Astrocyte (in vitro differentiated cells and primary cell): Measurements from ENCODE around the gene HTR1D. TPM values are rescaled to one million over a fixed set of nuclear protein-coding genes. Genes with fewer than 3 reads are reported as not detected.

Experiments
- DNase-seq: peaks from one replicate; pipeline ENCODE4 v3.0.0-alpha.2; 2010; ENCODE audit warnings: low read depth
- FAIRE-seq: peaks from 2 replicates; lab custom pipeline; 2011; peaks lifted over from hg19 to GRCh38; lab: Jason Lieb, UNC
- H2AFZ ChIP-seq: 2 replicates; pipeline ENCODE4 v1.6.0; 2012; ENCODE audit warnings: low read depth, low read length, inconsistent platforms
- H3K27ac ChIP-seq: 2 replicates; pipeline ENCODE4 v1.5.1; 2011; ENCODE audit warnings: low read depth, low read length, inconsistent platforms
- H3K27me3 ChIP-seq: 2 replicates; pipeline ENCODE4 v1.6.0; 2011; ENCODE audit warnings: low read length, inconsistent platforms; ENCODE audit not compliant: insufficient read depth
- H3K36me3 ChIP-seq: 2 replicates; pipeline ENCODE4 v1.5.1; 2011; ENCODE audit warnings: low read length, inconsistent platforms; ENCODE audit not compliant: insufficient read depth
- H3K4me1 ChIP-seq: 2 replicates; pipeline ENCODE4 v1.5.1; 2011; ENCODE audit warnings: low read length, inconsistent platforms; ENCODE audit not compliant: insufficient read depth
- H3K4me2 ChIP-seq: 2 replicates; pipeline ENCODE4 v1.6.0; 2012; ENCODE audit warnings: low read length, inconsistent platforms
- H3K4me3 ChIP-seq: 2 replicates; pipeline ENCODE4 v1.5.1; 2011; ENCODE audit warnings: low read depth, mild to moderate bottlenecking, low read length, inconsistent platforms; ENCODE audit not compliant: insufficient read depth
- H3K79me2 ChIP-seq: 2 replicates; pipeline ENCODE4 v1.6.0; 2012; ENCODE audit warnings: mild to moderate bottlenecking, low read length, inconsistent platforms; ENCODE audit not compliant: insufficient read depth
- H3K9ac ChIP-seq: 2 replicates; pipeline ENCODE4 v1.6.0; 2012; ENCODE audit warnings: mild to moderate bottlenecking, low read length, inconsistent platforms
- H3K9me3 ChIP-seq: 2 replicates; pipeline ENCODE4 v1.5.1; 2012; ENCODE audit warnings: low read depth, mild to moderate bottlenecking, low read length, inconsistent platforms; ENCODE audit not compliant: insufficient read depth
- H4K20me1 ChIP-seq: 2 replicates; pipeline ENCODE4 v1.6.0; 2012; ENCODE audit warnings: low read length, inconsistent platforms; ENCODE audit not compliant: insufficient read depth
- H3K27ac Mint-ChIP-seq: one replicate; pipeline ENCODE4 v1.8.0; 2021; ENCODE audit warnings: mild to moderate bottlenecking, mixed read lengths; ENCODE audit not compliant: unreplicated experiment
- H3K27me3 Mint-ChIP-seq: one replicate; pipeline ENCODE4 v1.8.0; 2021; ENCODE audit warnings: low read depth, mixed read lengths; ENCODE audit not compliant: unreplicated experiment
- H3K36me3 Mint-ChIP-seq: one replicate; pipeline ENCODE4 v1.8.0; 2021; ENCODE audit warnings: low read depth, mixed read lengths; ENCODE audit not compliant: unreplicated experiment
- H3K4me1 Mint-ChIP-seq: one replicate; pipeline ENCODE4 v1.8.0; 2021; ENCODE audit warnings: low read depth, mixed read lengths; ENCODE audit not compliant: unreplicated experiment
- H3K4me3 Mint-ChIP-seq: one replicate; pipeline ENCODE4 v1.8.0; 2021; ENCODE audit warnings: mild to moderate bottlenecking, moderate library complexity, mixed read lengths; ENCODE audit not compliant: unreplicated experiment
- H3K9me3 Mint-ChIP-seq: one replicate; pipeline ENCODE4 v1.8.0; 2021; ENCODE audit warnings: mild to moderate bottlenecking, mixed read lengths; ENCODE audit not compliant: unreplicated experiment
- CTCF ChIP-seq: IDR thresholded peaks from 2 replicates; pipeline ENCODE4 v1.5.1; 2011; ENCODE audit warnings: low read depth, mild to moderate bottlenecking, inconsistent platforms, low read length, moderate library complexity; ENCODE audit not compliant: insufficient read depth
- EZH2 ChIP-seq: IDR thresholded peaks from 2 replicates; pipeline ENCODE4 v1.6.1; 2012; ENCODE audit warnings: mild to moderate bottlenecking, low read length, inconsistent platforms; ENCODE audit not compliant: insufficient read depth
- total RNA-seq: library from RNA; stranded (reverse); gene quantifications from 2 replicates; pipeline ENCODE4 v1.2.1, GENCODE V29; 2021

Gene HTR1D
- total RNA-seq, 1 donor from 2014 or later: 3.3 TPM

GRCh38 chr1:23242414-23242813, 25.1 kb upstream of the HTR1D start:
- Histone ChIP-seq H3K9ac (no peak overlapping the region), H3K27me3 (no peaks in the 10 kb centered on the region), H3K36me3 (no peaks in the 10 kb centered on the region), H2AFZ (no peak overlapping the region), H3K4me2 (no peak overlapping the region), H3K9me3 (no peaks in the 10 kb centered on the region), H4K20me1 (no peaks in the 10 kb centered on the region), H3K4me3 (no peak overlapping the region), H3K27ac (no peak overlapping the region), H3K79me2 (no peaks in the 10 kb centered on the region), H3K4me1 (no peaks in the 10 kb centered on the region)
- FAIRE-seq: no peak
- DNase-seq: no peak
- no peaks in the 10 kb centered on the region for H3K9me3 Mint-ChIP-seq
- no peak overlapping the region for H3K4me3 Mint-ChIP-seq
- no peak for TF ChIP-seq EZH2
- no peak for TF ChIP-seq CTCF
- no peak overlapping the region for H3K27ac Mint-ChIP-seq
- H3K27me3 Mint-ChIP-seq: peaks cover 4% of the 10 kb centered on the region
- H3K4me1 Mint-ChIP-seq: no peaks in the 10 kb centered on the region
- H3K36me3 Mint-ChIP-seq: no peaks in the 10 kb centered on the region

- H3K27me3 Mint-ChIP-seq: peaks cover 4% of the 10 kb centered on the region
- H3K36me3 Mint-ChIP-seq: no peaks in the 10 kb centered on the region
- no peak overlapping the region for H3K4me2 ChIP-seq
- no peak overlapping the region for H2AFZ ChIP-seq
- no peak overlapping the region for H3K4me3 ChIP-seq
- no peak overlapping the region for H3K27ac Mint-ChIP-seq
- no peak overlapping the region for H3K27ac ChIP-seq
- no peaks in the 10 kb centered on the region for H3K4me1 Mint-ChIP-seq
- no peak for TF ChIP-seq CTCF
- TF ChIP-seq EZH2: no peak
- no peaks in the 10 kb centered on the region for H3K9me3 ChIP-seq
- no peaks in the 10 kb centered on the region for H4K20me1 ChIP-seq
- no peaks in the 10 kb centered on the region for H3K36me3 ChIP-seq
- DNase-seq (no peak), FAIRE-seq (no peak)
- H3K4me3 Mint-ChIP-seq: no peak overlapping the region
- H3K79me2 ChIP-seq: no peaks in the 10 kb centered on the region
- no peak overlapping the region for H3K9ac ChIP-seq
- no peaks in the 10 kb centered on the region for H3K4me1 ChIP-seq
- H3K27me3 ChIP-seq: no peaks in the 10 kb centered on the region
- no peaks in the 10 kb centered on the region for H3K9me3 Mint-ChIP-seq
These were observed 22.5 kb upstream of the HTR1D start for GRCh38 chr1:23239638-23240295.

- no peaks in the 10 kb centered on the region for H3K36me3 Mint-ChIP-seq
- H3K27me3 Mint-ChIP-seq: no peaks in the 10 kb centered on the region
- H3K27ac Mint-ChIP-seq: no peak overlapping the region
- Histone ChIP-seq H3K27ac (no peak overlapping the region), H3K79me2 (no peaks in the 10 kb centered on the region), H3K4me2 (no peak overlapping the region), H3K27me3 (no peaks in the 10 kb centered on the region), H3K36me3 (no peaks in the 10 kb centered on the region), H4K20me1 (no peaks in the 10 kb centered on the region), H2AFZ (no peak overlapping the region), H3K9me3 (no peaks in the 10 kb centered on the region), H3K9ac (no peak overlapping the region), H3K4me3 (no peak overlapping the region), H3K4me1 (no peaks in the 10 kb centered on the region)
- H3K4me3 Mint-ChIP-seq: no peak overlapping the region
- FAIRE-seq: no peak
- no peaks in the 10 kb centered on the region for H3K4me1 Mint-ChIP-seq
- no peak for DNase-seq
- TF ChIP-seq EZH2 (no peak), CTCF (no peak)
- no peaks in the 10 kb centered on the region for H3K9me3 Mint-ChIP-seq
These were observed 21.3 kb upstream of the HTR1D start for GRCh38 chr1:23238565-23238964.
